NOMO-1 treated with DMSO at 0.1 percent for 48 hours (cell line): Measurements from ENCODE around the gene KLHDC10.
"Not testable (repeated sequence)": the region's sequence is repeated elsewhere in the genome, so short reads cannot be mapped to it uniquely, and the experiment has no call there.

ENCODE experiments used
- DNase-seq: peaks from one replicate; lab custom pipeline; 2025; ENCODE audit not compliant: unreplicated experiment; lab: John Stamatoyannopoulos, UW

Gene KLHDC10

DNA sequence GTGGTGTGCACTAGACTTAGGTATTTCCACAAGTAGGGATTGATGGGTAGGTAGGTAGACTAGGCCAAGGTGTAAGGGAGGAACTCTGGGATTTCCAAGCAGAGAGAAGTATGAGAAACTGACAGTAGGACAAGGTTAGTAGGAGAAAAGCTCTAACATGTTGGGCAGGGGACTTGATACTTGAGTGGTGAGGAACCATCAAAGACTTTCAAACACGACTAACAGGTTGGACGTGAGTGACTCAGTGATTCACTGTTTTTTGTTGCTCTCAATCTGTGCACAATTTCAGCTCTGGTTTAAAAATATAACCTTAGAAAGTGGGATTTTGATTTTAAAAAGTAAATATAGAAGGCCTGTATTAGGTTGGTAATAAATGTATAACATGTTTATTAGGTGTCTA, 44.4 kb downstream of the KLHDC10 start:
- no peak for DNase-seq

DNA sequence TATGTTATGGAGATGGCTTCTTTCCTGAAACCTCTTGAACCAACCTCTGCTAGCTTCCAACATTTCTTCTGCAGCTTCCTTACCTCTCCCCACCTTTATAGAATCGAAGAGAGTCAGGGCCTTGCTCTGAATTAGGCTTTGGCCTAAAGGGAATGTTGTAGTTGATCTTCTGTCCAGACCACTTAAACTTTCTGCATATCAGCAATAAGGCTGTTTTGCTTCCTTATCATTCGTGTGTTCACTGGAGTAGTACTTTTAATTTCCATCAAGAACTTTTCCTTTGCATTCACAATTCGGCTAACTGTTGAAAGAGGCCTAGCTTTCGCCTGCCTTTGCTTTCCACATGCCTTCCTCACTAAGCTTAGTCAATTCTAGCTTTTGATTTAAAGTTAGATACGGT, 48.0 kb downstream of the KLHDC10 start:
- DNase-seq: no peak

DNA sequence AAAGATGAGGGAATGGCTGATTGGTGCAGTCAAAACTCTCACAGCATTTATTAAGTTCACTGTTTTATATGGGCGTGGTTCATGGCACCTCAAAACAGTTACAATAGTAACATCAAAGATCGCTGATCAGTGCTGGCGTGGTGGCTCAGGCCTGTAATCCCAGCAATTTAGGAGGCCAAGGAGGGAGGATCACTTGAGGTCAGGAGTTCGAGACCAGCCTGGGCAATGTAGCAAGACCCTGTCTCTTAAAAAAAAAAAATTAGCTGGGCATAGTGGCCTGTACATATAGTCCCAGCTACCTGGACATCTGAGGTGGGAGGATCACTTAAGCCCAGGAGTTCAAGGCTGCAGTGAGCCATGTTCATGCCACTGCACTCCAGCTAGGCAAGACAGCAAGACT, 48.5 kb downstream of the KLHDC10 start:
- no peak for DNase-seq

DNA sequence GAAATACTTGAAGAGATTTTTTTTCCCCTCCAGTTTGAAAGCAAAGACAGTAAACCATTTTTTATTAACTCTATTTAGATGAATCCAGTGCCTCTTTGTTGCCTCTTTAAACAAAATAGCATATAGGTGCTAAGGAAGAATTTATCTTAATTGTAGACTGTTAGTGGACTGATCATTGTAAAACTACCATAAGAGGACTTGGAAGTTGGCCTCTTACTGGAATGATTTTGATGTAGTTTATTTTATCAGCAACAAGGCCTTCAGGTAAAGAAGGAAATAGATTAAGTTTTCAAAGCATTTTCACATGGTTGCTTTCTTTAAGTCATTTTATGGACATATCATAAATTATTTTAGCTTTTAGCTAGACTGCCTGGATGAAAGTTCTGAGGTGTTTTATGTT, 53.2 kb downstream of the KLHDC10 start:
- DNase-seq: no peak

DNA sequence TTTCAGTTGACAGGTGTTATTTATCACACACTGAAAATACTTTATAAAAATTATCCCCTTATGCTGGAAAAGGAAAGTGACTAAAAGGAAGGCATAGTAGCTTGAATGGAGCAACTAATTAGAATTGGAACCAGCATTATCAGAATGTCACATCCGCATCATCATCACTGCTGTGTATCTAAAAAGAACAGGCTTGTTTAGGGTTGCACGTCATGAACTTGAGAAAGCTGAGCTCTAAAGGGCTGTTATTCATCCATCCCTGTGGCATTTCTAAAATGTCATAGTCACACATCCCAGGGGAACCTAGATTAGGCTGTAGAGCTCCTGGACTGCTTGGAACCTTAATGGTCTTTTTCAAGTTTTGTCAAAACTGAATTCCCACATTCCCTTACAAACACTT, 54.4 kb downstream of the KLHDC10 start:
- DNase-seq: no peak

DNA sequence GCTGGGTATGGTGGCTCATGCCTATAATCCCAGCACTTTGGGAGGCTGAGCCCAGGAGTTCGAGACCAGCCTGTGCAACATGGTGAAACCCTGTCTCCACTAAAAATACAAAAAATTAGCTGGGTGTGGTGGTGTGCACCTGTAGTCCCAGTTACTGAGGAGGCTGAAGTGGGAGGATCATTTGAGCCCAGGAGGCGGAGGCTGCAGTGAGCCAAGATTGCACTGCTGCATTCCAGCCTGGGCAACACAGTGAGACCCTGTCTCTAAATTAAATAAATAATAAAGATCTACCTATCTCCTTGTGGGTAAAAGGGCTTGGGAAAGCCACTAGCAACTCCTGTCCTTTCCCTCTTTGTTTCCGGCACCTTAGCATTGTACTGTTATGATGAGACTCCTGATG, 56.5 kb downstream of the KLHDC10 start:
- DNase-seq: not testable (repeated sequence)

DNA sequence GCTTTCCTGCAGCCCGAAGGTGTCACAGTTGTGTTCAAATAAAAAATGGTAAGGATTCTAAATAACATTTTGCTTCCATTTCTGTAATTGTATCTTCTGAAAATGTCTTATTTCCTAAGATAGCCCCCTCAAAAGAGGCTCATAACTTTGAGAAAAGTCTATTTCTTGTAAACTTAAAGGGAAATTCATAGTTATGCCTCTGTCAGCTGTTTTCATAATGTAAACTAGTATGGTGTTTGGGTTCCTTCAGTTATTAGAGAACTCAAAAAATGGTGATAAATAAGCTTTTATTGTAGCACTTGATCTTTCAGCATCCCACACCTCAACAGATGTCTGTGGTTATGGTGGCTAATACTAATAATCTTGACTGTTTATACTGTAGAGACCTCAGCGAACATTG, 57.1 kb downstream of the KLHDC10 start:
- DNase-seq: no peak

DNA sequence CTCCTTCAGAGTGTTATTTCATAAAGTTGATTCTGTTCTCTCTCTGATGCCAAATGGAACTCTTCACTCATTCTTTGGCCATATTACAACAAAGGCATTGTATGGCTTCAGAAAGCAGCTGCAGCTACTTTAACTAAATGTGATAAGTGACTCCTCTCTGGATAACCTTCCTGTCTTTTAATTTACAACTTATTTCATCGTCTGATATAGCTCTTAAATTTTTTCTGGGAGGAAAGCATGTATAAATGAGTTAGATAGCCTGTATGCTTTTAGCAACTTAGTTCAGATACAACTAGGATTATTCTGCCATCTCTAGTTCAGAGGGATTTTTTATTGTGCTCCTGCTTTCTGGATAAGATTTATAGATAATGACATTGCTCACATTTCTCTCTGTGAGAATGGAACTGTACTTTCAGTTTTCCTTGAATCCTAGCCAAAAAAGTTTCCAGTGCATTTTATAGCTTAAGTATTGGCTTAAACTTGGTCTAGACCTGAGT, 57.5 kb downstream of the KLHDC10 start:
- no peak for DNase-seq

DNA sequence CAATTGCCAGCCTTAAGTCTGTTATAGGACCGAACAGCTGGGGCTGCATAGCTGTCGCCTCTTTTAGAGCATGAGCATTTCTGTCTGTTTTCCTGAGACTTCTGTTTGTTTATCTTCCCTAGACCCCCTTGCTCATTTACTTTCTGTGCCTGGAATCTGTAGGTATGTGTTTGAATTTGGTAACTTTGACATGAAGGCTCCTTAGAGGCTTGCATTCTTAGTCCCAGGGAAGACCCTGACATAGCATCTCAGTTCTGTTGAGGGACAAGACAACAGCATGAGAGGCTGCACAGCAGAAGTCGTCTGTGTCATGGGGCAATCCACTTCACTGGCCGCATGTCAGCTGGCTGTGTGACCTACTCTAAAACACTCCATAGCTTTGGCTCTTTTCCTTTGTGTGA, 58.7 kb downstream of the KLHDC10 start:
- DNase-seq: no peak

DNA sequence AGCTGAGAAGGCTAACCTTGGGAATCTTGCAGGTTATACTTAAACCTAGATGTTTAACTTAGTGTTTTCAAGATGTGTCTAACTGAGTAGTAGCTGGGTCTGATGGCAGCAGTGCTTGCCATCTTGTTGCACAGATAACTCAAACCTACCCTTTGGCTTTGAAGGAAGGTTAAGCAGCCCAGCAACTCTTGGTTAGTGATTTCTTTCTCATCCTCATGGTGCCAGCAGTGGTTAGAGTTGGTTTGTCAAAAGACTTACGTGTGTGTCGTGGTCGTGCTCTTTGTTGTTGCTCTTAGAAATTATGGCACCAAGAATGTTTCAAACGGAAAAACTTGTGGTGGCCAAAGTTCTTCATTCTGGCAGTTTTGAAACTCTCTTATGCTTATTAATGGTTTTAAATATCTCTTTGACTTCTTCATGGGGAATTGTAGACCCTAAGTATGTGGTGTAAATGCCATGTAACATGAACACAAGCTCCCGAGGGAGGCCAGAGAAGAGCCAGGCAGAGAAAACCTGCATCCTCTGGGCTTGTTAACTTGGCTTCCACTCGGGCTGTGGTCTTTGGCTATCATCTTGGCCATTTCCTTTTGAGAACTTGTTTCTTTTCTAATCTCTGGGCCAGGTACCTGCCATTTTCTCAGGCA, 61.0 kb downstream of the KLHDC10 start:
- no peak for DNase-seq

DNA sequence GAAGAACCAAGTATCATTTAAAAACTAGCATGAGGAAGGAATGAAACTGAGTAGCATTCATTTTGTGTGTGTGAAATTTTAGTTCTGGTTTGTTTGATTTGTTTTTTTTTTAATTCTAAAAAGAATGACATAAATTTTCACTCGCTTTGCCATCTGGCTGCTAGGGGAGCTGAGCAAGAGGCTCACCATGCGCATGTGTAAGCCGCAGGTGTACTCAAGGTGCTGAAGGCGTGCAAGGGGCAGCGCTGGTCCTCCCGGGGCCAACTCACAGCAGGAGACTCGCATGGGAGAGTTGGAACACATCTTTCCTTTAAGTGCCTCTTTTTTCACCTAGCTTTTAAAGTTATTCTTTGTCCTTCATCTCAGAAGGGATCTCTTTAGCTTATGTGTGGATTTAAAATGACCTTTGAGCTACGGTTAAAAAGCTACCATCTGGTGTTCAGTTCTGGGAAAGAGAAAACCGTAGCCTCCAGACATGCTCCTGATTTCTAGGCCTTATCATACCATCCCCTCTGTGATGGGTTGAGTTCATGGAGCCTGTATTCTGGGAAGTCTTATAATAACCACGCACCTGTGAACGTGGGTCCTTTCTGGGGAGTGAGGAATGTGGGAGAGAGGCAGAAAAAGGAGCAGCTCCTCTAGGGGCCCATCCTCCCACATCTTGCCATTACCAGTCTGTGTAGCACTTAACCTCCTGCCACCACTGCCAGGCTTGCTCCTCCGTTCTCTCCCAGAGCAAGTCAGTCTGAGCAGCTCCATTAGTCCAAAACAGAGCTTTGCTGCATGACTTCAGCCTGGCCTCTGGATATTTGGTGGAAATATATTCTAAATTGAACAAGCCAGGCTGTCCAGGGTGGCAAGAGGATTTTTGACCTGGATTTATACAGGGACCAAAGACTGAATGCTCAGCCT, 61.9 kb downstream of the KLHDC10 start:
- DNase-seq: no peak

DNA sequence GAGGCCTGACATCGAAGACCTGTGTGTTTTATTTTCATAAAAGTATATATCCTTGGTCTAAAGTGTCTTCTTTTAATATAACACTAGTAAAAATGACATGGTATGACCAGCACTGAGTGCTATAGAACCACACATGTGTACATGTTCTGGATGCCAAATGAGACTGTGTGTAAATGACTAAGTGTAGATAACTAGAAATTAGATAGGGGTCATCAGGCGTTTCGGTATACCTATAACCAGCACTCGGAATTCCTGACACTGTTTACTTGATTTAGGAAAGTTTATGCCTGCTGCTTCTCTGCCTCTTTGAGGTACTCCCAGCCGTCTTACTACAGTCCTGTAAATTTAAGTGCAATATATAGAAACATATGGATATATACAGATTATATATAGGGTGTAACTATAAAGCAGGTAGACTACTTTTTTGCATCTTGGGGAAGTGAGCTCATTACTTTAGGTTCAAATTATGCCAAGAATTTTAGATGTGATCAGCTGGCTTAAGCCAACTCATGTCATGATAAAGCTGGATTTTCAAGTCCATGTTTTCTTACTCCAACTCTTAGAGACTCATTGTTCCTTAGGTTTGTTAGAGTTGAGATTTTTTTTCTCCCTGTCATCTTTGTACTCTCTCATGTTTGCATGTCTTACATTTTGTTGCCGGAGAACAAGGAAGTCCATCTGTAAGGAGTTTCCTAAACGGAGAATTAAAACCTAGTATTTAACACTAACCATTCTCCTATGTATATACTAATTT, 62.9 kb downstream of the KLHDC10 start:
- no peak for DNase-seq

DNA sequence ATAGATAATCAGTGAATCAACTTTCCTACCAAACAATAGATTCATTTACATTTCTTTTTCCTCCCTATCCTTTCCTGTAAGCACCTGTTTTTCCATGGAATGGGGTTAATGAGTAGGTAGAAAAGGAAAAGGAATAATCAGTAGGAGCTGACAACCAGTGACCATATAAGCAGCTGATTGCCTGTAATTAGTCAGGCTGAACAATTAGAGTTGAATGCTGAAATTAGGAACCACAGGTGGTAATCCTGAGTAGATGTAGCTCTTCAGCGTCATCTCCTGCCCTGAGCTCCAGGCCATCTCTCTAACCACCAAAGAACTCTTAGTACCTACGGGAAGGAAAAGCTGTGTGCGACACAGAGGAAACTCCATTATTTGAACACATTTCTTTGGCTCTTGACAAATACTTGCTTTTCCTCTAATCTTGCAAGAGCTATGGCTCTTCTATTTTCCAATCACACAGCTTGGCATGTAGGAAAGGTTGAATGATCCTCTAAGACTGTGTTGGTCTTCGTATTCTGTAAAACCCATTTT, 63.8 kb downstream of the KLHDC10 start:
- DNase-seq: no peak

DNA sequence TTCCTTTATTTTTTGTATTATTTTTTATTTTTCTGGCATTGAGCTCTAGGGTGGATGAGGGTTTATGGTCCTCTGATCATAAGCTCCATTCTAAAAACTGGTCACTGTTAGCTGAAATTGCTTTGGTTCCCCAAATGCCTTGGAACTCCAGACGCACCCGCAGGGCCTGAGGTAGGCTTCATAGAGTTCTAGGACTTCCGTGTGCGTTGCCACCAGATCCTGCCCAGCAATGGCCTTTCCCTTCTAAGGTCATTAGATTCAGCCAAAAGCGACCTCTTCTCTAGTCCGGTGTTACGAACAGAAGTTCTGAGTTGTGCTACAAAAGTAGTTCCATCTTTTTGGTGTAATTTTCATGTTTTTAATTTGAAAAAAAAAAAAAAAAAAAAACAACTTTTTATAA, 64.4 kb downstream of the KLHDC10 start:
- no peak for DNase-seq

DNA sequence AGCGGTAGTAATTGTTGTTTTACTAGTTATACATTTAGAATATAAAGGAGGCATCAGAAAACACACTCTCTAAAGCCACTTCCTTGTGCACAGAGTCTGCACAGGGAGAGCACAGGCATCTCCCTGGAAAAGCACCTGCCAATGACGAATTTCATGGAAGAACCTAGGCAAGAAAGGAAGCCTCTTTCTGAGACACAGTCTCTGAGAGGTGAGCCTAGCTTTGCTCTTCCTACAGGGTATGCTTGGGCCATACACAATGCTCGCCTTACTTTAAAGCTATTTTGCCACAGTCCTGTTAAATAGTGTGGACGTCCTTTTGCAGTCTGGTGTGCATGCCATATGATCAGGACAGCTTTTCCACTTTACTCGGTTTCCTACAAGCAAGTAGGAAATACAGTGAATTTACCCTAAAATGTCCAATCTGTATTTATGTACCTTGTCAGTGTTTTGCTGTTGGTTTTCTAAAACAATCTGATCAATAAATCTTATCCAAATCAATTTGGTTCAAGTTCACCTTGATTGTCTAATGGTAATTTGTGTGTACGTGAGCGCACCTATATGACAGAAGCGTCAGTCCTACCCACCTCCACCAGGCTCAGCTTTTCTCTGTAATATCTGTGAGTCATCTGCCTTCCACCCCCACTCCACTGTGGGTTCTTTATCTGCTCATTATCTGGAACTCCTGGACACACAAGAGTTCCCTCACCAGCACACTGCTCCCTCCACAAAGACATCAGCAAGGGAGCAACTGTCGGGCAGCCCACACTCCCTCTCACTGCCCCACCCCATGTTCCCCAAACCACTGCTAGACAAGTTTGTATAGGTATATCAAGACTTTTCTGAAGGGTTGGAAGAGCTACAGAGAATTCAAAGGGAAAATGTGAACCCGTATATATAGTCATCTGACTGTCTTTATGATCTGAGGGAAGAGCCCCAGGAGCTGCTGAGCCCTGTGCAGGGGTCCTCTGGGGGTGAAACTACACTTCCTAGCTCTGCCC, 65.2 kb downstream of the KLHDC10 start:
- DNase-seq: no peak

DNA sequence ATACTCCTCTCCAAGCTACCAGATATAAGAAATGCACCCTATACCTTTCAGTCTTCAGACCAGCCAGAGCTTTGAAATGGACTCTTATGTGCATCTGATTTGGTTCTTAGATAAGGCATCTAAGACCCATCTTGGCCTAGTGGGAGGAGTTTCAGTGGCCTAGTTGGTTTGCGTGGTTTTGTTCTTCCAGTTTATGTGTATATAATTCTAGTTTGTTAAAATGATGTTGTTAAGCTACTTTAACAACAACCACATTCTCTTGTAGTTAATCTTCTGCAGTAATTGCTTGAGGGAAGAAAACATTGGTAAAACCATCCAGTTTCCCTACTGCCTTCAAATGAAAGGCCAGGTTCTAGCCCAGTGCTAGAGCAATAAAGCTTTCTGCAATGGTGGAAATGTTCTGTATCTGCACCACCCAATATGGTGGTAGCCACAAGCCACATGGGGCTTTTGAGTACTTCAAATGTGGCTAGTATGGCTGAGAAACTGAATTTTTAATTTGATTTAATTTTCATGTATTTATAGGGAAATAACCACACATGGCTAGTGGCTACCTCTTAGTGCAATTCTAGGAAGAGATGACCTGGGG, 66.3 kb downstream of the KLHDC10 start:
- no peak for DNase-seq

DNA sequence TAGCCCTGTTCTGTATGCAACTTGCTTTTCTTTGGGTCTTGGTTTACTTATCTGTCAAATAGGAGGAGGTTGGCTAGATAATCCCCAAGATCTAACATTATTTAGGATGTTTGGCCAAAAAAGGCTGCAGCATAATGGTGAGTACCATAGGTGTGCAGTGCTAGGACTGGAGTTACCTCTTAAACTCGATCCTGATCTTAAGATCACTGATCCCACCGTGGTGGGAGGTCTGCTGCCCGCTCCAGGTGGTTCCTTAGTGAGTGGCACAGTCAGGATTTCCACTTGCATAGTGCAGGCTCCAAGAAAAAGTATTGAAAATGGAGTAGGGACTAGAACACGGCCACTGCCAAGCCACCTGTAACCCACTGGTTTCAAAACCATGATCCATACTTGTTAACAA, 66.9 kb downstream of the KLHDC10 start:
- no peak for DNase-seq

DNA sequence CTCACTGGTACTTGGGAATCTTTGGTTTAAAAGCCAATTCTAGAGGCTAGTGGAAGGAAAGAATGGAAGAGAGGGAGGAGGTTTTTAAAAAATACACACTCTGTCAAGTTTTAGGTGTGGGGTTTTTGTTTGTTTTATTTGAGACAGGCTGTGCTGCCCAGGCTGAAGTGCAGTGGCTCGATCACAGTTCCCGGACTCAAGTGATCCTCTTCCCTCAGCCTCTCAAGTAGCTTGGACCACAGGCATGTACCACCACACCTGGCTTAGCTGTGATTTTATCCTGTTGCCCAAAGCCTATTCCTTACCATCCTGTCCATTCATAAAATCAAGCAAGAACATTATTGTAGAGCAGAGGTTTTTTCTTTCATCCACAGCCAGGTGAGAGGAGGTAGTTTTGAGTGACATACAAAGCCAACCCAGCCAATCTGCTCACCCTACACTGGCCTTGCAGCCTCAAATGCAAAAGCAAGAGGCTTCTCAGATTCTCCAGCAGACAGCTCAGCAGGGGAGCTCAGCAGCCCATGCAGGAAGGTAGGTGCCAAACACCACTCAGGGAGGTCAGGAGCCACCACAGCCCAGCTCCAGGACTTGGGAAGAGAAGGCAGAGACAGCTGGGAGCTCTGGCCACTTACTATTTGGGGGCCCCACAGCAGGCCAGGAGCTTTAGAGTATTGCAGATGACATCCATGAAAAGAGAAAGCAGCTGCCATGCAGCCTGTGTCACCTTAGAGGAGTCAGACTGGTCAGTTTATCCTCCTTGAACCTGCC, 69.0 kb downstream of the KLHDC10 start:
- no peak for DNase-seq

DNA sequence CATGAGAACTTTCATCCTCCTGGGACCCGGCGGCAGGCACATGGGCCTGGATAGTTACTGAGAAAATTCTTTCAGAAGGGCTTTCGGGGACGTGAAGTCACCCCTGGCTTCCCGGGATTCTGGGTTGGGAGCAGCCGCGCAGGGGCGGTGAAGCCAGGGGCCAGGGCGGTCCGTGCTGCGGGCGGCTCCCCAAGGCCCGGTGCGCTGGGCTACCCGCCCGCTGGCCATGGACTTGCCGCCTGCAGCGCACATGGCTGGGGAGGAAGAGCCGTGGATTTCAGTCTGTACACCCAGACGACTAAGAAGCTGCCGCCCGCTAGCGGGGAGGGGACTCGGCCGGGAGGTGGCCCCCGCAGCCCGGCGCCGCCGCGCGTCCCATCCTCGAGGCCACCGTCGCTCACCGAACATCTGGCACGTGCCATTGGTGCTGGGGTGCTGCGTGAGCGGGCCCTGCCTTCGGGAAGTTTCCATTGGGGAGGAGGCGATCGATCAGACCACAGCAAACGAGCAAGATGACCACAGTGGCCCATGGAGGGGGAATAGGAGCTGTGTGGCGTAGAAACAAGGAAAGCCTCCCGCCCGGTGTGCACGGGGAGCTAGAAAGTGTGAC, 70.3 kb downstream of the KLHDC10 start:
- no peak for DNase-seq
